Liver (tissue), 3 donors: ENCODE measurements around the gene CGN.

ENCODE experiments used
- FOXA1 ChIP-seq: IDR thresholded peaks from 2 replicates; pipeline ENCODE4 v1.6.1; 2016; ENCODE audit warnings: antibody characterized with exemption
- TAF1 ChIP-seq: conservative IDR thresholded peaks from 2 replicates; pipeline ENCODE4 v1.6.1; 2016; ENCODE audit warnings: antibody characterized with exemption, mild to moderate bottlenecking
- TF ChIP-seq, protein P1 (sequence below): fragments of 150-350 bp; IDR thresholded peaks from 2 replicates; pipeline ENCODE4 v1.5.1; 2017; ENCODE audit warnings: improper control_type of control experiment, low read depth, low read length; ENCODE audit not compliant: missing input control
- TF ChIP-seq, protein P2 (sequence below): IDR thresholded peaks from 2 replicates; pipeline ENCODE4 v1.6.1; 2016; ENCODE audit warnings: antibody characterized with exemption
- TF ChIP-seq, protein P3 (sequence below): IDR thresholded peaks from 2 replicates; pipeline ENCODE4 v1.6.1; 2016; ENCODE audit warnings: antibody characterized with exemption
- donor health status: healthy.
- donor health status: healthy.

DNA sequence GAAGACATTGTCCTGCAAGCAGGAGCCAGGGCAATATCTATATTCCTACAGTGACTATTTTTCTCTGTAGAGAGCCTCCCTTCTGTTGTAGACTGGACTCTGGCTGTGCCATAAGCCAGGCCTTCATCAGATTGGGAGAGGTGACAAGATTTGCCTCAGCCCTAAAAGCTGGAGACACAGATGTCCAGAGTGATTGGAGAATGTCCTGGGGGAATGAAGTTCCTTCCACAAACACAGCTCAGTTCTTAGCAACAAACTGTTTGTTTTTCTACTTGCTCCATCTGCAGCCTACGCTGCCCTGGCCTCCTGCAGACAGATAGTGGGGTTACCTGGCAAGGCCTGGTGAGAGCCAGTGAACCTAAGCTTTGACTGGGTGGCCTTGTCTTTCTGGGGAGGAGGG is 70.7 kb downstream of the CGN start:
- TF ChIP-seq TAF1, result no peak
- TF ChIP-seq, protein P1, sequence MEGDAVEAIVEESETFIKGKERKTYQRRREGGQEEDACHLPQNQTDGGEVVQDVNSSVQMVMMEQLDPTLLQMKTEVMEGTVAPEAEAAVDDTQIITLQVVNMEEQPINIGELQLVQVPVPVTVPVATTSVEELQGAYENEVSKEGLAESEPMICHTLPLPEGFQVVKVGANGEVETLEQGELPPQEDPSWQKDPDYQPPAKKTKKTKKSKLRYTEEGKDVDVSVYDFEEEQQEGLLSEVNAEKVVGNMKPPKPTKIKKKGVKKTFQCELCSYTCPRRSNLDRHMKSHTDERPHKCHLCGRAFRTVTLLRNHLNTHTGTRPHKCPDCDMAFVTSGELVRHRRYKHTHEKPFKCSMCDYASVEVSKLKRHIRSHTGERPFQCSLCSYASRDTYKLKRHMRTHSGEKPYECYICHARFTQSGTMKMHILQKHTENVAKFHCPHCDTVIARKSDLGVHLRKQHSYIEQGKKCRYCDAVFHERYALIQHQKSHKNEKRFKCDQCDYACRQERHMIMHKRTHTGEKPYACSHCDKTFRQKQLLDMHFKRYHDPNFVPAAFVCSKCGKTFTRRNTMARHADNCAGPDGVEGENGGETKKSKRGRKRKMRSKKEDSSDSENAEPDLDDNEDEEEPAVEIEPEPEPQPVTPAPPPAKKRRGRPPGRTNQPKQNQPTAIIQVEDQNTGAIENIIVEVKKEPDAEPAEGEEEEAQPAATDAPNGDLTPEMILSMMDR, result no peak
- TF ChIP-seq FOXA1, result no peak
- TF ChIP-seq, protein P2, sequence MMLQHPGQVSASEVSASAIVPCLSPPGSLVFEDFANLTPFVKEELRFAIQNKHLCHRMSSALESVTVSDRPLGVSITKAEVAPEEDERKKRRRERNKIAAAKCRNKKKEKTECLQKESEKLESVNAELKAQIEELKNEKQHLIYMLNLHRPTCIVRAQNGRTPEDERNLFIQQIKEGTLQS, result no peak
- TF ChIP-seq, protein P3, sequence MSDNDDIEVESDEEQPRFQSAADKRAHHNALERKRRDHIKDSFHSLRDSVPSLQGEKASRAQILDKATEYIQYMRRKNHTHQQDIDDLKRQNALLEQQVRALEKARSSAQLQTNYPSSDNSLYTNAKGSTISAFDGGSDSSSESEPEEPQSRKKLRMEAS, result no peak
